SK-N-MC (cell line): ENCODE results near the gene SLC15A2.

Experiments
- EZH2 ChIP-seq: fragments of 200-600 bp; sonication (generic); IDR thresholded peaks from one replicate; pipeline ENCODE4 v1.6.1; 2017; ENCODE audit warnings: antibody characterized with exemption
- POLR2AphosphoS5 ChIP-seq: IDR thresholded peaks from 2 replicates; pipeline ENCODE4 v1.6.1; 2012; ENCODE audit warnings: mild to moderate bottlenecking, low read depth, low read length, borderline replicate concordance

DNA sequence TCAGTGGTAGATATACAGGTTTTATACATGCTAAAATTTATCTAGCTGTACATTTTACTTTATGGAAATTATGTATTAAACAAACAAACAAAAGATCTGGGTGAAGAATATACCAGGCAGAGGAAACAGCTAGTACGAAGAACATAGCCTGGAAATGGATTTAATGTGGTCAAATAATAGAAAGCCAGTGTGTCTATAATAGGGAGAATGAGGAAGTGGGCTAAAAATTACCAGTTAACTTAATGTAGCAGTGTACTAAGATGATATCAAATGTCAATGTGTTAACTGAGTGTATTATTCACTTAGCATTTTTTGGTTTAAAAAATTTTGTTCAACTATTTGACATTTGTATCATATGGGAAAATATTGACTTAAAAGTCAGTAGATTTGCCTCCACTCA lies 22.8 kb upstream of the SLC15A2 start:
- no peak for TF ChIP-seq EZH2
- TF ChIP-seq POLR2AphosphoS5, result no peak
